H1 (cell line): ENCODE data around the gene RNASE7. TPM values are rescaled to one million over a fixed set of nuclear protein-coding genes. Genes with fewer than 3 reads are reported as not detected.
A peak's percentile ranks its signal among the peaks of the same experiment; 100 is the strongest.

Experiments
- CEBPB ChIP-seq: IDR thresholded peaks from 2 replicates; pipeline ENCODE4 v1.6.1; 2012; ENCODE audit warnings: low read depth, low read length
- CHD7 ChIP-seq: fragments of 300-600 bp; sonication (generic); IDR thresholded peaks from 2 replicates; pipeline ENCODE4 v1.7.1; 2012; ENCODE audit warnings: low read length, moderate library complexity, mild to moderate bottlenecking, inconsistent platforms; ENCODE audit not compliant: insufficient replicate concordance
- EGR1 ChIP-seq: IDR thresholded peaks from 2 replicates; pipeline ENCODE4 v1.6.1; 2011; ENCODE audit warnings: low read depth, low read length, borderline replicate concordance
- JUN ChIP-seq: IDR thresholded peaks from 2 replicates; pipeline ENCODE4 v1.6.1; 2011; ENCODE audit warnings: low read depth, mild to moderate bottlenecking, improper control_type of control experiment, low read length
- JUND ChIP-seq: IDR thresholded peaks from 2 replicates; pipeline ENCODE4 v1.6.1; 2011; ENCODE audit warnings: mild to moderate bottlenecking, improper control_type of control experiment, low read length
- NRF1 ChIP-seq: IDR thresholded peaks from 2 replicates; pipeline ENCODE4 v1.6.1; 2011; ENCODE audit warnings: mild to moderate bottlenecking, low read depth, low read length, improper control_type of control experiment
- RFX5 ChIP-seq: IDR thresholded peaks from 2 replicates; pipeline ENCODE4 v1.6.1; 2011; ENCODE audit warnings: low read depth, low read length, improper control_type of control experiment, borderline replicate concordance
- SIRT6 ChIP-seq: IDR thresholded peaks from one replicate; pipeline ENCODE4 v1.7.1; 2012; ENCODE audit warnings: low read length, inconsistent platforms
- polyA plus RNA-seq, 7 experiments: library from polyadenylated mRNA; depleted of rRNA in 3 of 7; stranded (reverse) in 5 of 7; unstranded in 2 of 7; fragments of >200 nt in 5 of 7; fragments of 200-250 nt in 2 of 7; gene quantifications; 1 replicate in 5 of 7; 2 replicates in 1 of 7; 4 replicates in 1 of 7; pipeline versions ENCODE4 v1.2.1 to v1.2.3, GENCODE V29; 2011 to 2013; ENCODE audit warnings: missing spikeins in 2 of 7, mixed read lengths in 2 of 7
- total RNA-seq: library from RNA; stranded (reverse); fragmentation: NEBNext Ultra II Directional; extraction: Animal tissue kit (Norgen Biotek cat#: 25700); gene quantifications from 2 replicates; pipeline ENCODE4 v1.2.1, GENCODE V29; 2021
- TF ChIP-seq, protein P1 (sequence below): IDR thresholded peaks from 2 replicates; pipeline ENCODE4 v1.6.1; 2012; ENCODE audit warnings: inconsistent platforms
- TF ChIP-seq, protein P2 (sequence below): IDR thresholded peaks from 2 replicates; pipeline ENCODE4 v1.6.1; 2012; ENCODE audit warnings: low read length, inconsistent platforms

RNASE7 gene
- total and polyA plus RNA-seq, 2 of the 8 experiments (the other 6 are each of a cell fraction or from before 2014, with no cell fraction given): not detected

DNA sequence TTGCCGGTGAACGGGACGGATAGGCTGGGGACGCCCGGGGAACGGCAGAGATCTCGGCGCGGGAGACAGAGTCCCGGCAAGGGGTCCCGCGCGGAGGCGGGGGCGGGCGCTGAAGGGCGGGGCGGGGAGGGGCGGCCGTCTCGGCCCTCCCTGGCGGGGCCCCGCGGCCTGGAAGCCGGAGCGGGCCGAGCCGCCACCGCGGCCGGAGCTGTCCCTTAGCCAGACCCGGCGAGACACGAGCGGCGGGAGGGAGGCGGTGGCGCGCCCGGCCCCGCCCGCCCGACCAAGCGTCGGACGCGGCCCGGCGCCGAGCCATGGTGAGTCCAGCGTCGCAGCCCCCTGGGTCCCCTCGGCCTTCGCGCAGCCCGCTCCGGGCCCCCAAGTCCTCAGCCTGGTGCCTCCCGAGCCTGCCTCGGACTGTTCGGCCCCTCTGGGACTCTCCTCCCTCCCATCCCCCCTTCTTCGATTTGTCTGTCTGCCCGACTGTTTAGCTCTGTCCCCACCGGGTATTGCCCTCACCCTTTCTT lies 28.0 kb downstream of the RNASE7 start, which contains the start of gene ARHGEF40 (continued):
- TF ChIP-seq JUN (no peak), CHD7 (no peak), SIRT6 (no peak), EGR1 (0 out of 2 replicates have a peak, but pooled peaks have one; percentile 10), CEBPB (no peak), JUND (no peak), RFX5 (no peak), NRF1 (no peak)
- TF ChIP-seq, protein P1, sequence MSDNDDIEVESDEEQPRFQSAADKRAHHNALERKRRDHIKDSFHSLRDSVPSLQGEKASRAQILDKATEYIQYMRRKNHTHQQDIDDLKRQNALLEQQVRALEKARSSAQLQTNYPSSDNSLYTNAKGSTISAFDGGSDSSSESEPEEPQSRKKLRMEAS: no peak
- TF ChIP-seq, protein P2, sequence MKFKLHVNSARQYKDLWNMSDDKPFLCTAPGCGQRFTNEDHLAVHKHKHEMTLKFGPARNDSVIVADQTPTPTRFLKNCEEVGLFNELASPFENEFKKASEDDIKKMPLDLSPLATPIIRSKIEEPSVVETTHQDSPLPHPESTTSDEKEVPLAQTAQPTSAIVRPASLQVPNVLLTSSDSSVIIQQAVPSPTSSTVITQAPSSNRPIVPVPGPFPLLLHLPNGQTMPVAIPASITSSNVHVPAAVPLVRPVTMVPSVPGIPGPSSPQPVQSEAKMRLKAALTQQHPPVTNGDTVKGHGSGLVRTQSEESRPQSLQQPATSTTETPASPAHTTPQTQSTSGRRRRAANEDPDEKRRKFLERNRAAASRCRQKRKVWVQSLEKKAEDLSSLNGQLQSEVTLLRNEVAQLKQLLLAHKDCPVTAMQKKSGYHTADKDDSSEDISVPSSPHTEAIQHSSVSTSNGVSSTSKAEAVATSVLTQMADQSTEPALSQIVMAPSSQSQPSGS: no peak
